K562 (cell line): ENCODE results near the gene PIRT.

Experiments used
- CTCF ChIP-seq, 3 experiments: IDR thresholded peaks in 2 of 3; conservative IDR thresholded peaks in 1 of 3; 2 replicates each; pipeline ENCODE4 v1.5.1; 2011 to 2012; ENCODE audit warnings: low read length in 3 of 3, mild to moderate bottlenecking in 3 of 3, control low read depth in 2 of 3, improper control_type of control experiment in 1 of 3, inconsistent platforms in 1 of 3, low read depth in 1 of 3, mixed read lengths in 1 of 3, moderate library complexity in 1 of 3; ENCODE audit not compliant: insufficient read depth in 2 of 3
- HMG20B ChIP-seq: fragments of 250-450 bp; sonication (Bioruptor Pico); IDR thresholded peaks from 2 replicates; pipeline ENCODE4 v1.5.0; 2021; ENCODE audit warnings: mild to moderate bottlenecking
- KLF10 ChIP-seq: fragments of 250-450 bp; sonication (Bioruptor Pico); IDR thresholded peaks from 2 replicates; pipeline ENCODE4 v1.6.1; 2021; ENCODE audit warnings: matching md5 sums
- POLR2G ChIP-seq: fragments of 200-400 bp; formaldehyde crosslinking; IDR thresholded peaks from 2 replicates; pipeline ENCODE4 v1.6.1; 2017; ENCODE audit warnings: low read depth, mild to moderate bottlenecking, antibody characterized with exemption, low read length, moderate library complexity

DNA sequence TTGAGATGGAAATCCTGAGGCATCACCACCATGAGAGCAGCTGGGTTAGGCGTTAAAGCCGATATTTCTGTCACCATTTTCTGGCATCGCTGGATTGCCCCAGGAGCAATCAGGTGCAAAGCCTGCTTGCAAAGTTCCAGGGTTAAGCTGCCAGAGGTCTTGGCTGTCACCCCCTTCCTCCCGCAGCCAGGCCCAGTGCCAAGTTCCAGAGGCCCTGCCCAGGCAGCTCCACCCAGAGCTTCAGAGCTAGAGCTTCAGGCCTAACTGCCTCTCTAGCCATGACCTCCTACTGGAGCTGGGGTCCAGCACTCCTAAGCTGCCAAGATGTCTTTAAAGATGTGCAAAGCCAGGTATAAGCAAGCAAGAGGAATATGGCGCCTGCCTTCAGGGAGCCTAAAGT is 25.2 kb downstream of the PIRT start:
- TF ChIP-seq POLR2G (no peak), KLF10 (CRISPR knock-in tag) (no peak), CTCF (IDR thresholded peaks at IDR 0.05 in 2 of 3, conservative IDR thresholded peaks at IDR 0.05 in 1 of 3; ENCODE audit: insufficient read depth in 2 of 3, low read depth in 1 of 3, low read length in 3 of 3) (no peak), HMG20B (no peak)
